Measurements from ENCODE around the gene SAMHD1. TPM values are rescaled to one million over a fixed set of nuclear protein-coding genes. Genes with fewer than 3 reads are reported as not detected.

The SAMHD1 gene
- total and polyA plus RNA-seq, 2 donors (not counting 1 experiment from before 2014, with no cell fraction given) = 7.9 to 12.8 TPM

- no peak for ATAC-seq (ENCODE audit: low read depth)
- intact Hi-C loops (cut with micrococcal nuclease) = loop anchor here (2.0 kb wide), 1 partner anchor 15 kb away; no protein-coding TSS in a partner anchor
- H3K4me3 ChIP-seq (ENCODE audit: control extremely low read depth in 1 of 5, extremely low read depth in 1 of 5, insufficient read depth in 1 of 5, low read depth in 2 of 5, low read length in 4 of 5) = no peak overlapping the region
- TF ChIP-seq CTCF (IDR thresholded peaks at IDR 0.05) (no peak), EZH2 (IDR thresholded peaks at IDR 0.05; ENCODE audit: borderline replicate concordance, insufficient read depth, low read depth, low read length, poor library complexity, severe bottlenecking) (no peak)
- DNase-seq = no peak
- H3K9me3 ChIP-seq (ENCODE audit: control extremely low read depth in 1 of 3, control insufficient read depth in 2 of 3, insufficient read depth in 1 of 3, low read length in 2 of 3) = peaks cover 0 to 2% (median 0%) of the 10 kb centered on the region in 3 donors
- peaks cover 11% of the 10 kb centered on the region for H4K20me1 ChIP-seq (ENCODE audit: control insufficient read depth, insufficient read depth, low read length, poor library complexity, severe bottlenecking)
- ChIA-PET CTCF (interaction anchor here (1.1 to 1.7 kb wide), 3 partner anchors 13 to 78 kb away, joined by 3 to 5 read pairs (median 3); partner anchors contain the start of gene DSN1), POLR2A (no interaction called here)
- Mint-ChIP-seq H3K27ac (peak overlapping the region; percentile 89), H3K27me3 (no peaks in the 10 kb centered on the region), H3K4me3 (peak overlapping the region; percentile 5), H3K9me3 (ENCODE audit: insufficient read depth) (no peaks in the 10 kb centered on the region), H3K4me1 (peaks cover 67% of the 10 kb centered on the region)
- no CpG with 5 or more reads among the region's 2 CpGs for WGBS (ENCODE audit: insufficient coverage)
- peak overlapping the region; percentile 59 to 73 for H3K27ac ChIP-seq (ENCODE audit: low read length in 2 of 2)
- H3K36me3 ChIP-seq (replicated peaks in 1 of 2; ENCODE audit: control extremely low read depth in 1 of 2, control insufficient read depth in 1 of 2, extremely low read depth in 1 of 2, insufficient read depth in 2 of 2, low read length in 1 of 2) = no peaks in the 10 kb centered on the region
- H3K9ac ChIP-seq (ENCODE audit: low read length) = no peak overlapping the region
- peaks cover 50 to 60% of the 10 kb centered on the region in 2 donors for H3K4me1 ChIP-seq (ENCODE audit: control insufficient read depth in 2 of 2, insufficient read depth in 2 of 2, low read length in 2 of 2)
- peaks cover 97% of the 10 kb centered on the region for H3K79me2 ChIP-seq (ENCODE audit: control insufficient read depth, insufficient read depth, low read length)
- H3K27me3 ChIP-seq (replicated peaks in 1 of 4; ENCODE audit: control extremely low read depth in 1 of 4, control insufficient read depth in 3 of 4, insufficient read depth in 4 of 4, low read length in 3 of 4) = no peaks in the 10 kb centered on the region
- peak overlapping the region; percentile 38 for H2AFZ ChIP-seq (ENCODE audit: insufficient read depth, low read depth, low read length, poor library complexity, severe bottlenecking)
- H3K4me2 ChIP-seq (replicated peaks; ENCODE audit: low read depth, low read length, poor library complexity, severe bottlenecking) = peak overlapping the region; percentile 54
Measured at GRCh38 chr20:36851490-36851889, 100.0 kb downstream of the SAMHD1 start.

- Histone ChIP-seq H3K9ac (ENCODE audit: low read length) (no peak overlapping the region), H3K27me3 (replicated peaks in 1 of 4; ENCODE audit: control extremely low read depth in 1 of 4, control insufficient read depth in 3 of 4, insufficient read depth in 4 of 4, low read length in 3 of 4) (no peaks in the 10 kb centered on the region), H3K4me1 (ENCODE audit: control insufficient read depth in 2 of 2, insufficient read depth in 2 of 2, low read length in 2 of 2) (peaks cover 52 to 63% of the 10 kb centered on the region in 2 donors), H2AFZ (ENCODE audit: insufficient read depth, low read depth, low read length, poor library complexity, severe bottlenecking) (no peak overlapping the region), H3K36me3 (replicated peaks in 1 of 2; ENCODE audit: control extremely low read depth in 1 of 2, control insufficient read depth in 1 of 2, extremely low read depth in 1 of 2, insufficient read depth in 2 of 2, low read length in 1 of 2) (no peaks in the 10 kb centered on the region), H3K79me2 (ENCODE audit: control insufficient read depth, insufficient read depth, low read length) (peaks cover 96% of the 10 kb centered on the region), H3K4me3 (ENCODE audit: control extremely low read depth in 1 of 5, extremely low read depth in 1 of 5, insufficient read depth in 1 of 5, low read depth in 2 of 5, low read length in 4 of 5) (no peak overlapping the region), H3K9me3 (ENCODE audit: control extremely low read depth in 1 of 3, control insufficient read depth in 2 of 3, insufficient read depth in 1 of 3, low read length in 2 of 3) (peaks cover 0 to 6% (median 0%) of the 10 kb centered on the region in 3 donors), H4K20me1 (ENCODE audit: control insufficient read depth, insufficient read depth, low read length, poor library complexity, severe bottlenecking) (peaks cover 4% of the 10 kb centered on the region), H3K4me2 (replicated peaks; ENCODE audit: low read depth, low read length, poor library complexity, severe bottlenecking) (no peak overlapping the region), H3K27ac (ENCODE audit: low read length in 2 of 2) (peak overlapping the region in 1 of 2 donors; percentile 24)
- no peaks in the 10 kb centered on the region for H3K27me3 Mint-ChIP-seq
- no peak for ATAC-seq (ENCODE audit: low read depth)
- WGBS (ENCODE audit: insufficient coverage) = 79% methylated on average over 2 of the region's 6 CpGs
- peaks cover 67% of the 10 kb centered on the region for H3K4me1 Mint-ChIP-seq
- POLR2A ChIA-PET = interaction anchor here (0.6 kb wide), 1 partner anchor 1250 kb away, joined by 4 read pairs; no protein-coding TSS in a partner anchor
- H3K27ac Mint-ChIP-seq = peak overlapping the region; percentile 74
- intact Hi-C loops (cut with micrococcal nuclease) = loop anchor here (2.0 kb wide), 1 partner anchor 14 kb away; no protein-coding TSS in a partner anchor
- peak overlapping the region; percentile 35 for H3K4me3 Mint-ChIP-seq
- no peak for TF ChIP-seq EZH2 (IDR thresholded peaks at IDR 0.05; ENCODE audit: borderline replicate concordance, insufficient read depth, low read depth, low read length, poor library complexity, severe bottlenecking)
- TF ChIP-seq CTCF (IDR thresholded peaks at IDR 0.05) = no peak
- CTCF ChIA-PET = interaction anchor here (1.3 kb wide), 1 partner anchor 14 kb away, joined by 3 read pairs; no protein-coding TSS in a partner anchor
- H3K9me3 Mint-ChIP-seq (ENCODE audit: insufficient read depth) = no peaks in the 10 kb centered on the region
- DNase-seq = no peak
Measured at GRCh38 chr20:36850759-36851158, 100.7 kb downstream of the SAMHD1 start.
